ENCODE measurements around the gene UNC5A.

UNC5A gene

GRCh38 chr5:176781638-176782570 is 28.5 kb upstream of the UNC5A start:
- DNase-seq: no peak

DNA sequence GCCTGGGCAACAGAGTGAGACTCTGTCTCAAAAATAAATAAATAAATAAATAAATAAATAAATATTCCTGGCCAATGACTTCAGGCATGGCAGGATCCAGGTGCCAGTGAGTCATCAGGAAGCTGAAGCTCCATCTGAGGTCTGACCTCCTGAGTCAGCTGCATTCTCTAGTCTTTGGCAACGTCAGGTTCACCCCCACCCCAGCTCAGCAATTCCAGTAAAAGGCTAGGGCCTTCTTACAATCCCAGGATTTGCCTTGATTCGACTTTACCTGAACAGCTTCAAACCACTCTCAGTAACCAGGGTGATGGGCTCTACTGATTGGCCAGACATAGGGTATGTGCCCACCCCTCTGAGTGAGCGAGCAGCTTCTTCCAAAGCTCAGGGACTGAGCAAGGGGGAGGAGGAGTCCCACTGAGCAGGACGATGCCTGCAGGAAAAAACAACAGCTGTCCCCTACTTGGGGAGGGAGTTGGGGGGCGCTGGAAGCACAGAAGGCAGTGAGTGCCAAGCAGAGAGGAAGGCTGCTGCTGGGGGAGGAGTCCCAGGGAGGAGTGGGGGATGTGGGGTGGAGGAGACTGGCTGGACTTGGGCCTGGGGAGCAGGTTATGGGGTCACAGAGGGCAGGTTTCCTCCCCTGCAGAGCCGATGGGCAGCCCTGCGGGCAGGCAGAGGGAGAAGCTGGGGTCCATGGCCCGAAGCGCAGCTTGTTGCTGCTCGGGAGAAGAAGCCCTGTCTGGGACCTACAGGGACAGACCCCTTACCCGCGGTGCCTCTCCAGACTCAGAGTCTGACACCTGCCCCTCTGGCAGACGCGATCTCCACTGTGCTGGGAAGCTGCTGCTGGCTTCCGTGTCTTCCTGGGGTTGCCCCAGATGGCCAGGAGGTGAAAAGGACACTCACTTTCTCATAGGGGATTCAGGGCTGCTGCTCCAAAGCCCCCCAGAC is 25.9 kb upstream of the UNC5A start:
- no peak for DNase-seq

GRCh38 chr5:176785184-176786145 is 24.9 kb upstream of the UNC5A start:
- DNase-seq: no peak

GRCh38 chr5:176787676-176788075 is 22.7 kb upstream of the UNC5A start:
- DNase-seq: no peak

DNA sequence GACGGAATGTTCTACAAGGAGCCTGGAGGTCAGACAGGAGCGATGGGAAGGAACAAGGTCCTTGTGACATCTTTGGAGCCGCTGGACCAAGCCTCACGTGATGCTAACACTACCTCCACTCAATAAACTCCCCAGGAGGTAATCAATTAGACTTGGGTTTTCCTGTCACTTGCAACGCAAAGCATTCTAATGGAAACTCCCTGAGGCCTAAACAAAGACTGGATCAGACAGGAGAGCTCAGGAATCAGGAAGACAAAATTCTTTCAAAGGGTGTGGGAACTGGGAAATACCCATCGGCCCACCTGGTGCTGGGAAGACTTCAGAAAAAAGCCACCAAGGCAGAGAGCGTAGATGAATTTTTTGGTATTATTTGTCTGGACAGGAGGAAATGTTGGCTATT is 22.3 kb upstream of the UNC5A start:
- no peak for DNase-seq

GRCh38 chr5:176788941-176789872 is 21.2 kb upstream of the UNC5A start:
- no peak for DNase-seq

DNA sequence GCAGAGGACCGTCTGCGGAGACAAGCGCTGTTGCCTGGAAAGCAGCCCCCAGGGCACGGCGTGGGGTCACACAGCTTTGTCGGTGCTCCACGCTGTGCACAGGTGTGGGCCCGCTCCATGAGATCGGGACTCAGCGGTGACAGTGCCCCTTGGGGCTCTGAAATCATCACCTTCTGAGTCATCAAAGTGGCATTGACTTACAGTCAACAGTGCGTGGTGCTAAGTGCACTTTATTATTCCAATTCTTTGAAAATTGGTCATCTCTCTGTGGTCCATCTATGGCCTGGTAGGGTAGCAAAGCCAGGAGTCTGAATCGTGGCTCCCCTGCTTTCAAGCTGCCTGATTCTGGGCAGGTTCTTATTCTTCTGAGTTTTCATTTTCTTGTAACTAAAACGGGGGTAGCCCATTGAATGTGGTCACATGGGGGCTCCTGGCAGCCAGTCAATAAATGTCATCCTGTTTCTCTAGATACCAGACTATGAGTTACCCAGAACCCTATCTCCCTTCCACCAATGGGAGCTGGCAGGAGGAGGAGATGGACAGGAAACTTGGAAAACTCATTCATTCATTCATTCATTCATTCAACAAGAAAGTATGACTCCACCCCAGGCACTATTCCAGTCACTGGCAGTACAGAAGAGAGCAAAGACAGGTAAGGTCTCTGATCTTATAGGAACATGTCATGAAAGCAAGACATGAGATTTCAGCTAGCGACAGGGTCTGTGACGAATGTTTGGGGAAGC is 20.3 kb upstream of the UNC5A start:
- no peak for DNase-seq

DNA sequence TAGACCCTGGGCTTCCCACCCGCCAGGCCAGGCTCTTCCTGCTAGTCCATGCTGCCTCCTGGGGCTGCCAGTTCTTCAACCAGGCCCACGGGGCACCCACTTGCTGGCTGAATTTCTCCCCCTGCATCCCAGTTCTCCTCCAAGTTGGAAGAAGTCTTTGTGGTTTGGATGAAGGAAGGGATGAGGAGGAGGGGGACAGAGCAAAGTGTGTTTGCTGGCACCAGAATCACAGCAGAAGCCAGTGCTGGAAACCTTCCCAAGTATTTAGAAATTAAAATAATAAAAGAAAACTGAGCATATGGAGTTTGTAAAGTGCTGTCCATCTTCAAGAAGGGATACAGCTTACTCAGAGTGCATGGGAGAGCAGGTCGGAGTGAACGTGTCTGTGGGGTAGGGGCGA is 19.4 kb upstream of the UNC5A start:
- DNase-seq: no peak

DNA sequence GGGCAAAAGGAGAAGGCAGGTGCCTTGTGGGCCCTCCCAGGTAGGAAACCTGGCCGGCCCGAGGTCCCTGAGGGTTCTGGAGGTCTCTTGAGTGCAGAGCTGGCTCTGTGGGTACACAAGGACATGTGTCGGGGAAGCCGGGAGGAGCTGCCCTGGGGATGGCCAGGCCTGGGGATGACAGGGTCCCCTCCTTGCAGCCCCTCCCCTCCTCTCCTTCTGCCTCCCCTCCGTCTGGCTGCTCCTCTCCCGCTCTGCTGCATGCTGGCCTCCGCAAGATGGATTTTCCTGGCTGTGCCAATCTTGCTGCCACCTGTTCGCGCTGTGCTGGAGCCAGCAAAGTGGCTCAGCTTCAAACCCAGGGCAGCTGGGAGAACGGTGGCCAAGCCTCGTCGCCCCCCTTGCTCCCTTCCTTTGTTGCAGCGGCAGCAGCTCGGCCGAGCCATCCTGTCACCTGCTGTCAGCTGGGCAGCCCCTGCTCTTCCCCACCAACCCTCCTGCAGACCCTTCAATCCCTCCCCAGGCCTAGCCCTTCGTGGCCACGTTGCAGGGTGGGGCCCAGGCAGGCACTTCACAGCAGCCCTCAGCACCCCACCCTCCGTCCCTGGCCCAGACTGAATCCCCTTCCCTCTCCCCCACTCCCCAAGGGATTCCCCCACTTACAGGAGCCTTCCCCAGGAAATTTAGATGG is 17.6 kb upstream of the UNC5A start:
- DNase-seq: no peak

- DNase-seq: no peak
Measured at GRCh38 chr5:176793343-176793699, 17.0 kb upstream of the UNC5A start.

DNA sequence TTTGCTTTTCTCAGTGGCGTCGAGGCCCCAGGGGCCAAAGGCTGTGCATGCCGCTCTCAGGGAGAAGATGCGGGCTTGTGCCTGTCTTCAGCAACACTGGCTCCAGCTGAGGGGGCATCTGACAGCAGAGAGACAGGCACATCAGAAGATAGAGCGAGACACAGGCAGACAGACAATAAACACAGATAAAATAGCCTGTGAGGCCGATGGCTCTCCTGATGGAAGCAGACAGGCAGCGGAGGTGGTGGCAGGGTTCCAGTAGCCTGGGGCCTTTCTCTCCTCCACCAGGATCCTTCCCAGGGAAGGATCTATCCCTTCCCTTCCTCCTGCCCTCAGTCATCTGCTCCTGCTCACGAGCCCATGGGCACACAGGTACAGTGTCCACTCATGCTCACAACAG is 16.6 kb upstream of the UNC5A start:
- no peak for DNase-seq

DNA sequence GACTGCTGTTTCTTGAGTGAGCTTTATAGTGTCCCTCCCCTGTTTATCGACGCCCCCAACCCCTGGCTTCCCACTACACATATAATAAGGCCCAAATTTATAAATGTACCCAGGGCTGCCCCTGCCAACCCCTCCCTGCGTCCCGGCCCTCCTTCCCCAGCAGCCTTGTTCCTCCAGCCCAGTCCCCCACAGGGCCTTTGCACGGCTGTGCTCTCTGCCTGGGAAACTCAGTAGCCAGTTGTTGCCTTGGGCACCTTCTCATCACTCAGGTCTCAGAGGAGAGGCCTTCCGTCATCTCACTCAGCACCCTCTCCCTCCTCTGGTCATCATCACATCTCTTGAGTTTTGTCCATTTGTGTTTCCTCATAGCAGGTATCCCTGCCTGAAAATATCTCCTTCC is 15.8 kb upstream of the UNC5A start:
- no peak for DNase-seq

- no peak for DNase-seq
Measured at GRCh38 chr5:176796411-176796810, 13.9 kb upstream of the UNC5A start.

DNA sequence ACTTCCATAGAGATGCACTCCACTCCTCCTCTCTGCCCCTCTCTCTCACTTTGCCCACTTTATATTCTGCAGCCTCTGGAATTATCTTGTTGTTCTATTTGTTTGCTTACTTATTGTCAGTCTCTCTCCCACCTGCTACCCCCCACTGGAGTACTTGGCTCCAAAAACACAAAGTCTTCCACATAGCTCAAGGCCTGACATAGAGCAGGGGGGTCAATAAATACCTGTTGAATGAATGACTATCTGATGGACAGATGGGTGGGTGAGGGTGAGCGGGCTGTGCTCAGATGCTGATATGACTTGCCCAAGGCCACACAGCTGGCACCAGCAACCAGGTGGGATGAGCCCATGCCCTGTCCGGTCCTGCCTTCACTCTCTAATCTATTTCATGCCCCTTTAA is 13.4 kb upstream of the UNC5A start:
- DNase-seq: no peak

- no peak for DNase-seq
Measured at GRCh38 chr5:176797456-176798050, 12.8 kb upstream of the UNC5A start.

GRCh38 chr5:176798086-176798876 is 12.1 kb upstream of the UNC5A start:
- DNase-seq: no peak

GRCh38 chr5:176798949-176799348 is 11.4 kb upstream of the UNC5A start:
- no peak for DNase-seq

- DNase-seq: no peak
Measured at GRCh38 chr5:176799488-176799887, 10.9 kb upstream of the UNC5A start.

GRCh38 chr5:176800024-176800423 is 10.3 kb upstream of the UNC5A start:
- DNase-seq: no peak
